Measurements from ENCODE around the gene USP40.

The USP40 gene

GRCh38 chr2:233466991-233467603 lies 99.5 kb downstream of the USP40 start:
- TF ChIP-seq EZH2 (IDR thresholded peaks at IDR 0.05; ENCODE audit: borderline replicate concordance, low read depth, low read length, severe bottlenecking) = no peak
- TF ChIP-seq, protein P1, sequence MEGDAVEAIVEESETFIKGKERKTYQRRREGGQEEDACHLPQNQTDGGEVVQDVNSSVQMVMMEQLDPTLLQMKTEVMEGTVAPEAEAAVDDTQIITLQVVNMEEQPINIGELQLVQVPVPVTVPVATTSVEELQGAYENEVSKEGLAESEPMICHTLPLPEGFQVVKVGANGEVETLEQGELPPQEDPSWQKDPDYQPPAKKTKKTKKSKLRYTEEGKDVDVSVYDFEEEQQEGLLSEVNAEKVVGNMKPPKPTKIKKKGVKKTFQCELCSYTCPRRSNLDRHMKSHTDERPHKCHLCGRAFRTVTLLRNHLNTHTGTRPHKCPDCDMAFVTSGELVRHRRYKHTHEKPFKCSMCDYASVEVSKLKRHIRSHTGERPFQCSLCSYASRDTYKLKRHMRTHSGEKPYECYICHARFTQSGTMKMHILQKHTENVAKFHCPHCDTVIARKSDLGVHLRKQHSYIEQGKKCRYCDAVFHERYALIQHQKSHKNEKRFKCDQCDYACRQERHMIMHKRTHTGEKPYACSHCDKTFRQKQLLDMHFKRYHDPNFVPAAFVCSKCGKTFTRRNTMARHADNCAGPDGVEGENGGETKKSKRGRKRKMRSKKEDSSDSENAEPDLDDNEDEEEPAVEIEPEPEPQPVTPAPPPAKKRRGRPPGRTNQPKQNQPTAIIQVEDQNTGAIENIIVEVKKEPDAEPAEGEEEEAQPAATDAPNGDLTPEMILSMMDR (IDR thresholded peaks at IDR 0.05; ENCODE audit: borderline replicate concordance, extremely low read depth, low read length, poor library complexity, severe bottlenecking) = no peak
- H3K4me1 ChIP-seq (ENCODE audit: insufficient read depth, low read length) = no peaks in the 10 kb centered on the region
- no peaks in the 10 kb centered on the region for H3K27me3 ChIP-seq (ENCODE audit: insufficient read depth, low read length, poor library complexity)
- H2AFZ ChIP-seq (ENCODE audit: low read depth, low read length) = no peak overlapping the region
- no peaks in the 10 kb centered on the region for H4K20me1 ChIP-seq (ENCODE audit: insufficient read depth, low read length)
- no peak for DNase-seq
- H3K4me3 ChIP-seq (ENCODE audit: low read depth in 1 of 2, low read length in 2 of 2) = no peak overlapping the region
- ATAC-seq (ENCODE audit: insufficient read depth, low read depth) = no peak
- peaks cover 68% of the 10 kb centered on the region for H3K36me3 ChIP-seq (ENCODE audit: insufficient read depth, low read length)
- H3K79me2 ChIP-seq (ENCODE audit: insufficient read depth, low read length) = no peaks in the 10 kb centered on the region
- no peak overlapping the region for H3K4me2 ChIP-seq (ENCODE audit: insufficient read depth, low read length)
- H3K9ac ChIP-seq (ENCODE audit: low read depth, low read length) = no peak overlapping the region
- no peak overlapping the region for H3K27ac ChIP-seq (ENCODE audit: low read length)
- H3K9me3 ChIP-seq (ENCODE audit: insufficient read depth, low read length, severe bottlenecking) = no peaks in the 10 kb centered on the region

DNA sequence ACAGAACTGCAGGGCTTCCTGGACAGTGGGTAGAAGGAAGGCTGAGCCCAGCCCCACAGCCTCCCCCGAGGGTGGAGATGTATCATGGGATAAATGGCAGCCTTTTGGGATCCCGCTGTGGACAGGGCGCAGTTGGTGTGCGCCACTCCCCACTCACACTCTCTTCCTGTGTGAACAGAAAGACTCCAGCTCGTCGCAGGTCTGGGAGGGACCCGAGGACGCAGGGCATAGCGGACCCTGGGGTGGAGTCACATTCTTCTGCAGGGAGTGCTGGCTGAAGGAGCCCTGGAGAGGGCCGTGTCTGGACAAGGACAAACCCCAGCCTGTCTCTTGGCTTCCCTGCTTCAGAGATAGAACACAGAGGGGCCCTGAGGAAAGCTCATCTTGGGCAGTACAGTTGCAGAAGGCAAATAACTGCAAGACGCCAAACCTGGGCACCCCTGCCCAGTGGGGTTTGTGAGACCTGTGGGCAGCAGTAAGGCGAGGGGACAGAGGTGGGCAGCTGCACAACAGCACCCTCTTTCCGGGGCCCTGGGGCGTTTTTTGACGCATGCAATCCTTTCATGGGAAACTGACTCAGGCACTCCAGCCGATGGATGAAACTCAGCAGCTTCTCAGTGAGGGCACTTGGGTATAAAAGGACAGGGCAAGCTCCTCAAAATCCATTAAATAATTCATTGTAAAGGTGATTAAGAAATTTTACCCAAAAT lies 101.9 kb downstream of the USP40 start:
- ATAC-seq (ENCODE audit: insufficient read depth, low read depth) (no peak), DNase-seq (no peak)
- Histone ChIP-seq H2AFZ (ENCODE audit: low read depth, low read length) (no peak overlapping the region), H3K27ac (ENCODE audit: low read length) (no peak overlapping the region), H3K4me2 (ENCODE audit: insufficient read depth, low read length) (no peak overlapping the region), H3K79me2 (ENCODE audit: insufficient read depth, low read length) (no peaks in the 10 kb centered on the region), H3K4me3 (ENCODE audit: low read depth in 1 of 2, low read length in 2 of 2) (no peak overlapping the region), H3K4me1 (ENCODE audit: insufficient read depth, low read length) (no peaks in the 10 kb centered on the region), H3K36me3 (ENCODE audit: insufficient read depth, low read length) (peaks cover 70% of the 10 kb centered on the region), H3K9me3 (ENCODE audit: insufficient read depth, low read length, severe bottlenecking) (no peaks in the 10 kb centered on the region), H3K9ac (ENCODE audit: low read depth, low read length) (no peak overlapping the region), H4K20me1 (ENCODE audit: insufficient read depth, low read length) (no peaks in the 10 kb centered on the region), H3K27me3 (ENCODE audit: insufficient read depth, low read length, poor library complexity) (no peaks in the 10 kb centered on the region)
- no peak for TF ChIP-seq EZH2 (IDR thresholded peaks at IDR 0.05; ENCODE audit: borderline replicate concordance, low read depth, low read length, severe bottlenecking)
- TF ChIP-seq, protein P1 (IDR thresholded peaks at IDR 0.05; ENCODE audit: borderline replicate concordance, extremely low read depth, low read length, poor library complexity, severe bottlenecking) = no peak

DNA sequence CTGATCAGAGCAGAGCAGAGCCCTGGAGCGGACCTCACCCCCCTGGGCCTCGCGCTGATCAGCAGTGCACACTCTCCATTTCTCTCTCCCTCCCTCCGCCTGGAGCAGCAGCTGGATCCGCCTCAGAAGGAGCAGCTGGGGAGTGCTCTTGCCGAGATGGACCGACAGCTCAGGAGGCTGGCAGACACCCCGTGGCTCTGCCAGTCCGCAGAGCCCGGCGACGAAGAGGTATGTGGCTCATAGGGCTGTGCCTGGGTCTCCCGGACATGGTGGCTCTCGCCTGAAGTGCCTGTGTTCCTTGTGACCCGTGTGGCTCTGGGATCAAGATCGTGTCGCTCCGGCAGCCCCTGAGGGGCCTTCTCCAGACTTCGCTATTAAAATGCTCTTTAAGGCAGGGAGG lies 102.5 kb downstream of the USP40 start:
- no peak for ATAC-seq (ENCODE audit: insufficient read depth, low read depth)
- Histone ChIP-seq H3K4me3 (ENCODE audit: low read depth in 1 of 2, low read length in 2 of 2) (no peak overlapping the region), H3K9me3 (ENCODE audit: insufficient read depth, low read length, severe bottlenecking) (no peaks in the 10 kb centered on the region), H3K36me3 (ENCODE audit: insufficient read depth, low read length) (peaks cover 70% of the 10 kb centered on the region), H4K20me1 (ENCODE audit: insufficient read depth, low read length) (no peaks in the 10 kb centered on the region), H2AFZ (ENCODE audit: low read depth, low read length) (no peak overlapping the region), H3K9ac (ENCODE audit: low read depth, low read length) (no peak overlapping the region), H3K27me3 (ENCODE audit: insufficient read depth, low read length, poor library complexity) (no peaks in the 10 kb centered on the region), H3K27ac (ENCODE audit: low read length) (no peak overlapping the region), H3K4me2 (ENCODE audit: insufficient read depth, low read length) (no peak overlapping the region), H3K79me2 (ENCODE audit: insufficient read depth, low read length) (no peaks in the 10 kb centered on the region), H3K4me1 (ENCODE audit: insufficient read depth, low read length) (no peaks in the 10 kb centered on the region)
- TF ChIP-seq EZH2 (IDR thresholded peaks at IDR 0.05; ENCODE audit: borderline replicate concordance, low read depth, low read length, severe bottlenecking) = no peak
- TF ChIP-seq, protein P1 (IDR thresholded peaks at IDR 0.05; ENCODE audit: borderline replicate concordance, extremely low read depth, low read length, poor library complexity, severe bottlenecking) = no peak
- DNase-seq = no peak
